CD4-positive, CD25-positive, alpha-beta regulatory T cell (primary cell): ENCODE data around the gene ENOX1. TPM values are rescaled to one million over a fixed set of nuclear protein-coding genes. Genes with fewer than 3 reads are reported as not detected.

ENCODE experiments used
- ATAC-seq, 2 donors: fragments of 150-1000 bp; cut with Tn5 transposase; one replicate each; pipeline ENCODE4 v1.10.0; 2021; ENCODE audit warnings: low read depth in 2 of 2, moderate number of reproducible peaks in 2 of 2, moderate library complexity in 1 of 2
- DNase-seq, 3 donors: peaks; one replicate each; pipeline versions ENCODE4 v3.0.0 to v3.0.0-alpha.2; 2012 to 2022; ENCODE audit warnings: mixed read lengths in 1 of 3
- H3K27ac ChIP-seq: one replicate; pipeline ENCODE4 v1.7.0; 2013; ENCODE audit warnings: mild to moderate bottlenecking, low read length; ENCODE audit not compliant: insufficient read depth, poor library complexity, severe bottlenecking
- H3K27me3 ChIP-seq: one replicate; pipeline ENCODE4 v1.7.0; 2013; ENCODE audit warnings: low read length; ENCODE audit not compliant: control insufficient read depth, insufficient read depth
- H3K36me3 ChIP-seq: one replicate; pipeline ENCODE4 v1.7.0; 2013; ENCODE audit warnings: mild to moderate bottlenecking, low read length, moderate library complexity; ENCODE audit not compliant: control insufficient read depth, insufficient read depth
- H3K4me1 ChIP-seq: 2 replicates; pipeline ENCODE4 v1.7.0; 2013; ENCODE audit warnings: mild to moderate bottlenecking, low read length; ENCODE audit not compliant: insufficient read depth, control insufficient read depth, poor library complexity, severe bottlenecking
- H3K4me3 ChIP-seq: one replicate; pipeline ENCODE4 v1.7.0; 2013; ENCODE audit warnings: low read depth, mild to moderate bottlenecking, low read length, moderate library complexity
- H3K9me3 ChIP-seq, 2 experiments: 1 replicate in 1 of 2; 2 replicates in 1 of 2; pipeline ENCODE4 v1.7.0; 2013; ENCODE audit warnings: low read length in 2 of 2, mild to moderate bottlenecking in 1 of 2, moderate library complexity in 1 of 2; ENCODE audit not compliant: control insufficient read depth in 2 of 2
- H3K27ac Mint-ChIP-seq, 3 donors: one replicate each; pipeline ENCODE4 v1.8.0; 2020 to 2022; ENCODE audit warnings: mild to moderate bottlenecking in 3 of 3, mixed read lengths in 3 of 3, moderate library complexity in 2 of 3
- H3K27me3 Mint-ChIP-seq: one replicate; pipeline ENCODE4 v1.8.0; 2022; ENCODE audit warnings: mild to moderate bottlenecking, mixed read lengths
- H3K36me3 Mint-ChIP-seq: one replicate; pipeline ENCODE4 v1.8.0; 2020; ENCODE audit warnings: mixed read lengths
- H3K4me1 Mint-ChIP-seq, 4 donors: one replicate each; pipeline ENCODE4 v1.8.0; 2020 to 2022; ENCODE audit warnings: mixed read lengths in 4 of 4, mild to moderate bottlenecking in 1 of 4
- H3K4me3 Mint-ChIP-seq, 4 donors: one replicate each; pipeline ENCODE4 v1.8.0; 2020 to 2022; ENCODE audit warnings: mild to moderate bottlenecking in 4 of 4, mixed read lengths in 4 of 4, moderate library complexity in 3 of 4
- H3K9me3 Mint-ChIP-seq, 7 donors: one replicate each; pipeline ENCODE4 v1.8.0; 2020 to 2022; ENCODE audit warnings: mixed read lengths in 7 of 7, mild to moderate bottlenecking in 3 of 7, moderate library complexity in 2 of 7
- polyA plus RNA-seq, 4 donors: library from polyadenylated mRNA; unstranded; fragments of 300-500 nt; fragmentation: Illumina TruSeq; gene quantifications; one replicate each; pipeline ENCODE4 v1.2.3, GENCODE V29; 2021
- total RNA-seq: library from RNA; stranded (reverse); gene quantifications from one replicate; pipeline ENCODE4 v1.2.3, GENCODE V29; 2022

The ENOX1 gene
- total and polyA plus RNA-seq, 5 donors from 2014 or later: 0.10 TPM; not detected in 4

GRCh38 chr13:43375797-43376465 lies 410.8 kb downstream of the ENOX1 start:
- H3K4me3 Mint-ChIP-seq: no peak overlapping the region
- Histone ChIP-seq H3K9me3 (peaks cover 0 to 9% of the 10 kb centered on the region in 2 experiments), H3K4me3 (no peak overlapping the region), H3K27me3 (no peaks in the 10 kb centered on the region), H3K4me1 (no peaks in the 10 kb centered on the region), H3K36me3 (no peaks in the 10 kb centered on the region), H3K27ac (no peak overlapping the region)
- no peak for ATAC-seq
- no peaks in the 10 kb centered on the region for H3K36me3 Mint-ChIP-seq
- H3K27ac Mint-ChIP-seq: no peak overlapping the region
- no peak for DNase-seq
- peaks cover 0 to 15% (median 3%) of the 10 kb centered on the region in 7 donors for H3K9me3 Mint-ChIP-seq
- H3K4me1 Mint-ChIP-seq: peaks cover 0 to 15% (median 2%) of the 10 kb centered on the region in 4 donors
- peaks cover 18% of the 10 kb centered on the region for H3K27me3 Mint-ChIP-seq

- Histone ChIP-seq H3K36me3 (no peaks in the 10 kb centered on the region), H3K9me3 (peaks cover 0 to 7% of the 10 kb centered on the region in 2 experiments), H3K4me3 (no peak overlapping the region), H3K27me3 (no peaks in the 10 kb centered on the region), H3K4me1 (no peaks in the 10 kb centered on the region), H3K27ac (no peak overlapping the region)
- DNase-seq: no peak
- peaks cover 0 to 15% (median 8%) of the 10 kb centered on the region in 4 donors for H3K4me1 Mint-ChIP-seq
- ATAC-seq: no peak
- H3K27me3 Mint-ChIP-seq: peaks cover 17% of the 10 kb centered on the region
- no peak overlapping the region for H3K27ac Mint-ChIP-seq
- peaks cover 0 to 10% (median 2%) of the 10 kb centered on the region in 7 donors for H3K9me3 Mint-ChIP-seq
- H3K36me3 Mint-ChIP-seq: no peaks in the 10 kb centered on the region
- no peak overlapping the region for H3K4me3 Mint-ChIP-seq
These were observed 412.2 kb downstream of the ENOX1 start for GRCh38 chr13:43374621-43375020.

DNA sequence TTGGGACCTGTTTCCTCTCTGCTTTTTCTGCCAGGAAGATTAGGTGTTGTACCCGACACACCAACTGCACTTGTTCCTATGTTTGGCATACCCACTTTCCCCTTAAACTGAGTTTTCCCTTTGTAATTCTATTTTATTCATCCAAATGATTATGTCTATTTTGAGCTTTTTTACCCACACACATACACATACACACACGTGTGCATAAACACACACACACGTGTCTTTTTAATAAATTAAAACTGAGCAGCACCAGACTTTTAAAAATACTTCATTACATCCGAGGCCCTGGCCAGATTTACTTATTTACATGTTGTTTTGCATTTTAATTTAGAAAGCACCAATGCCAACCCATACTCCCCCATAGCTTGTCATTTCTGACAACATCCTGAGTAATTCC lies 413.4 kb downstream of the ENOX1 start:
- Mint-ChIP-seq H3K9me3 (peaks cover 0 to 4% (median 0%) of the 10 kb centered on the region in 7 donors), H3K27me3 (peaks cover 13% of the 10 kb centered on the region), H3K4me3 (no peak overlapping the region), H3K4me1 (peaks cover 5 to 27% (median 15%) of the 10 kb centered on the region in 4 donors), H3K36me3 (no peaks in the 10 kb centered on the region), H3K27ac (no peak overlapping the region)
- peaks cover 2% of the 10 kb centered on the region for H3K4me1 ChIP-seq
- no peaks in the 10 kb centered on the region for H3K27me3 ChIP-seq
- no peak for ATAC-seq
- no peak overlapping the region for H3K27ac ChIP-seq
- H3K9me3 ChIP-seq: no peaks in the 10 kb centered on the region
- H3K4me3 ChIP-seq: no peak overlapping the region
- no peaks in the 10 kb centered on the region for H3K36me3 ChIP-seq
- DNase-seq: no peak

GRCh38 chr13:43370842-43371241 lies 415.9 kb downstream of the ENOX1 start:
- Mint-ChIP-seq H3K4me3 (no peak overlapping the region), H3K4me1 (peaks cover 15 to 40% (median 27%) of the 10 kb centered on the region in 4 donors), H3K27ac (no peak overlapping the region), H3K27me3 (peaks cover 5% of the 10 kb centered on the region), H3K9me3 (peaks cover 0 to 2% (median 0%) of the 10 kb centered on the region in 7 donors), H3K36me3 (no peaks in the 10 kb centered on the region)
- no peak for ATAC-seq
- Histone ChIP-seq H3K27ac (no peak overlapping the region), H3K27me3 (no peaks in the 10 kb centered on the region), H3K36me3 (no peaks in the 10 kb centered on the region), H3K9me3 (no peaks in the 10 kb centered on the region), H3K4me3 (no peak overlapping the region), H3K4me1 (peaks cover 10% of the 10 kb centered on the region)
- DNase-seq: no peak

GRCh38 chr13:43369319-43369718 lies 417.5 kb downstream of the ENOX1 start:
- Mint-ChIP-seq H3K4me3 (peak overlapping the region in 1 of 4 donors; percentile 80), H3K27ac (peak overlapping the region in 2 of 3 donors; percentile 22 to 87), H3K4me1 (peaks cover 15 to 40% (median 27%) of the 10 kb centered on the region in 4 donors), H3K27me3 (peaks cover 1% of the 10 kb centered on the region), H3K36me3 (no peaks in the 10 kb centered on the region), H3K9me3 (peaks cover 0 to 2% (median 0%) of the 10 kb centered on the region in 7 donors)
- no peak for ATAC-seq
- H3K4me1 ChIP-seq: peaks cover 10% of the 10 kb centered on the region
- no peaks in the 10 kb centered on the region for H3K36me3 ChIP-seq
- no peak overlapping the region for H3K27ac ChIP-seq
- DNase-seq: no peak
- no peak overlapping the region for H3K4me3 ChIP-seq
- no peaks in the 10 kb centered on the region for H3K9me3 ChIP-seq
- H3K27me3 ChIP-seq: no peaks in the 10 kb centered on the region

DNA sequence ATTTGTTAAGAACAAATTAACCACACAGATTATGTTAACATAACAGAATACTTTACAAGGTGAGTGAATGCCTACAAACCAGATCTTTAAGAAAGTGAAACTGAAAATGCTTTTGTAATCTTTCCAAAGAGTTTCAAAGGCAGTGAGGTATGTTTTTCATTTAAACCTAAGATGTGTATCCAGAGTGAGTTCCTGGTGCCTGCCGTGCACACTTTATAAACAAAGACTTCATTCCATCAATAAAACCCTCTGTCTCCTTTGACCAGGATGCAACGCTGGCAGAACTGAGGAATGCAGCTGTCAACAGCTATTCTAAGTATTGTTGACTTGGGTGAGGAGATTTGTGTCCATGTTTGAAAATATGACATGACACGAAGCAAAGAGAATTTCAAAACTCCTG lies 418.8 kb downstream of the ENOX1 start:
- no peak overlapping the region for H3K27ac ChIP-seq
- no peaks in the 10 kb centered on the region for H3K36me3 ChIP-seq
- peaks cover 0 to 2% (median 0%) of the 10 kb centered on the region in 7 donors for H3K9me3 Mint-ChIP-seq
- peaks cover 15 to 36% (median 27%) of the 10 kb centered on the region in 4 donors for H3K4me1 Mint-ChIP-seq
- H3K4me3 Mint-ChIP-seq: peak overlapping the region; percentile 58 to 80 (median 72)
- H3K4me1 ChIP-seq: peaks cover 10% of the 10 kb centered on the region
- H3K36me3 Mint-ChIP-seq: no peaks in the 10 kb centered on the region
- H3K27me3 Mint-ChIP-seq: no peaks in the 10 kb centered on the region
- ATAC-seq: peak; percentile 40 to 42
- no peaks in the 10 kb centered on the region for H3K27me3 ChIP-seq
- H3K4me3 ChIP-seq: peak overlapping the region; percentile 81
- no peaks in the 10 kb centered on the region for H3K9me3 ChIP-seq
- peak in 2 of 3 donors; percentile 4 to 55 for DNase-seq
- H3K27ac Mint-ChIP-seq: peak overlapping the region; percentile 84 to 91 (median 87)

- Mint-ChIP-seq H3K4me1 (peaks cover 10 to 27% (median 22%) of the 10 kb centered on the region in 4 donors), H3K4me3 (no peak overlapping the region), H3K36me3 (no peaks in the 10 kb centered on the region), H3K27ac (no peak overlapping the region), H3K9me3 (peaks cover 0 to 2% (median 0%) of the 10 kb centered on the region in 7 donors), H3K27me3 (peaks cover 2% of the 10 kb centered on the region)
- H3K9me3 ChIP-seq: no peaks in the 10 kb centered on the region
- DNase-seq (no peak), ATAC-seq (no peak)
- no peak overlapping the region for H3K27ac ChIP-seq
- H3K4me3 ChIP-seq: no peak overlapping the region
- no peaks in the 10 kb centered on the region for H3K36me3 ChIP-seq
- peaks cover 10% of the 10 kb centered on the region for H3K4me1 ChIP-seq
- H3K27me3 ChIP-seq: no peaks in the 10 kb centered on the region
These were observed 421.8 kb downstream of the ENOX1 start for GRCh38 chr13:43365039-43365344.
